ENCODE data around the gene CHCHD3.

The CHCHD3 gene

DNA sequence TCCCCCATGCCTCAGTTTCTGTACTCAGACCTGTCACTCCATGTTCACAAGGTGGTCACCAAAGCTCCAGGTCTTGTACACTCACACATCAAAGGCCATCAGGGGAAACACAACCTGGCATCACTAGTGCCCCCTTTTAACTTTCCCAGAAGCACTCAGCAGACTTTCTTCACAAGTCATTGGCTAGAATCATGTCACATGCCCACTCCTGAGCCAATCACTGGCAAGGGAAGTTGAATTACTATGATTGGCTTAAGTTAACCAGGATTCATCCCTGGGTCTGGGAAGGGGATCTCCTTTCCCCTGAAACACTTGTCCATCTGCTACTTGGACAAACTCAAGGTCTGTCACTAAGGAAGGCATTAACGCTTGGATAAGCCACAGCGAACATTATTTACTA lies 311.8 kb downstream of the CHCHD3 start (continued):
- TF ChIP-seq, protein P1, sequence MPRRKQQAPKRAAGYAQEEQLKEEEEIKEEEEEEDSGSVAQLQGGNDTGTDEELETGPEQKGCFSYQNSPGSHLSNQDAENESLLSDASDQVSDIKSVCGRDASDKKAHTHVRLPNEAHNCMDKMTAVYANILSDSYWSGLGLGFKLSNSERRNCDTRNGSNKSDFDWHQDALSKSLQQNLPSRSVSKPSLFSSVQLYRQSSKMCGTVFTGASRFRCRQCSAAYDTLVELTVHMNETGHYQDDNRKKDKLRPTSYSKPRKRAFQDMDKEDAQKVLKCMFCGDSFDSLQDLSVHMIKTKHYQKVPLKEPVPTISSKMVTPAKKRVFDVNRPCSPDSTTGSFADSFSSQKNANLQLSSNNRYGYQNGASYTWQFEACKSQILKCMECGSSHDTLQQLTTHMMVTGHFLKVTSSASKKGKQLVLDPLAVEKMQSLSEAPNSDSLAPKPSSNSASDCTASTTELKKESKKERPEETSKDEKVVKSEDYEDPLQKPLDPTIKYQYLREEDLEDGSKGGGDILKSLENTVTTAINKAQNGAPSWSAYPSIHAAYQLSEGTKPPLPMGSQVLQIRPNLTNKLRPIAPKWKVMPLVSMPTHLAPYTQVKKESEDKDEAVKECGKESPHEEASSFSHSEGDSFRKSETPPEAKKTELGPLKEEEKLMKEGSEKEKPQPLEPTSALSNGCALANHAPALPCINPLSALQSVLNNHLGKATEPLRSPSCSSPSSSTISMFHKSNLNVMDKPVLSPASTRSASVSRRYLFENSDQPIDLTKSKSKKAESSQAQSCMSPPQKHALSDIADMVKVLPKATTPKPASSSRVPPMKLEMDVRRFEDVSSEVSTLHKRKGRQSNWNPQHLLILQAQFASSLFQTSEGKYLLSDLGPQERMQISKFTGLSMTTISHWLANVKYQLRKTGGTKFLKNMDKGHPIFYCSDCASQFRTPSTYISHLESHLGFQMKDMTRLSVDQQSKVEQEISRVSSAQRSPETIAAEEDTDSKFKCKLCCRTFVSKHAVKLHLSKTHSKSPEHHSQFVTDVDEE (CRISPR knock-in tag; IDR thresholded peaks at IDR 0.05), result no peak
- TF ChIP-seq ZFP3 (CRISPR knock-in tag; IDR thresholded peaks at IDR 0.05), result no peak

DNA sequence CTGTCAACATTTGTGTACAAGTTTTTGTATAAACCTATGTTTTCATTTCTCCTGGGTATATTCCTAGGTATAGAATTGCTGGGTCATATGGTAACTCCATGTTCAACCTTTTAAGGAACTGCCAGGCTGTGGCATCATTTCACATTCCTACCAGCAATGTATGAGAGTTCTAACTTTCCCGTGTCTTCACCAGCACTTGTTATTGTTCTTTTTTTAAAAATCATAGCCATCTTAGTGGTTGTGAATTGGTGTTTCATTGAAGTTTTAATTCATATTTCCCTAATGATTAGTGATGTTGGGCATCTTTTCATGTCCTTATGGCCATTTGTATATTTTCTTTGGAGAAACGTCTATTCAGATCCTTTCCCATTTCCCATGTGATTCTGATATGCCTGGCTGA lies 312.6 kb downstream of the CHCHD3 start:
- TF ChIP-seq PPARA (CRISPR knock-in tag; IDR thresholded peaks at IDR 0.05; ENCODE audit: borderline replicate concordance) (no peak), OSR1 (CRISPR knock-in tag; IDR thresholded peaks at IDR 0.05) (no peak)
- TF ChIP-seq, protein P2, sequence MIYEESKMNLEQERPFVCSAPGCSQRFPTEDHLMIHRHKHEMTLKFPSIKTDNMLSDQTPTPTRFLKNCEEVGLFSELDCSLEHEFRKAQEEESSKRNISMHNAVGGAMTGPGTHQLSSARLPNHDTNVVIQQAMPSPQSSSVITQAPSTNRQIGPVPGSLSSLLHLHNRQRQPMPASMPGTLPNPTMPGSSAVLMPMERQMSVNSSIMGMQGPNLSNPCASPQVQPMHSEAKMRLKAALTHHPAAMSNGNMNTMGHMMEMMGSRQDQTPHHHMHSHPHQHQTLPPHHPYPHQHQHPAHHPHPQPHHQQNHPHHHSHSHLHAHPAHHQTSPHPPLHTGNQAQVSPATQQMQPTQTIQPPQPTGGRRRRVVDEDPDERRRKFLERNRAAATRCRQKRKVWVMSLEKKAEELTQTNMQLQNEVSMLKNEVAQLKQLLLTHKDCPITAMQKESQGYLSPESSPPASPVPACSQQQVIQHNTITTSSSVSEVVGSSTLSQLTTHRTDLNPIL (CRISPR knock-in tag; IDR thresholded peaks at IDR 0.05; ENCODE audit: low read depth), result no peak
- no peak for ATAC-seq

DNA sequence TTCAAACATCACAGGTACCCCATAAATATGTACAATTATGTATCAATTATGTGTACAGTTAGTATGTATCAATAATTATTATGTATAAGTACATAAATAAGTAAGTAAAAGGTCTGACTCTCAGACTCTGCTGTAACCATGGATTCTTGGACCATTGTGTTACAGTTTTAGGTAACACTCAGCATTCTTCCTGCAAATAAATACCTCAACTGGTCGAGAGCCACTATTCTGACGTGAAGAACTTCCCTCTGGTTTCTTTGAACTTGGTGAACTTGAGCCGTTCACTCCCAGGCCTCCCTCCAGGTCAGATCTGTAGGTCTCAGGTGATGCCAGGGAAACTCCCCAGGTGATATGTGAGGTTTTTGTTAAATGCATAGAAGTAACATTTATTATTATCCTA lies 313.8 kb downstream of the CHCHD3 start:
- ATAC-seq, result no peak
- TF ChIP-seq ZC3H10 (CRISPR knock-in tag; IDR thresholded peaks at IDR 0.05) (no peak), CSDC2 (CRISPR knock-in tag; IDR thresholded peaks at IDR 0.05) (no peak), OSR1 (CRISPR knock-in tag; IDR thresholded peaks at IDR 0.05) (no peak), RARB (CRISPR knock-in tag; IDR thresholded peaks at IDR 0.05) (no peak), ZNF8 (CRISPR knock-in tag; IDR thresholded peaks at IDR 0.05) (no peak), PPARA (CRISPR knock-in tag; IDR thresholded peaks at IDR 0.05; ENCODE audit: borderline replicate concordance) (no peak), GLIS3 (CRISPR knock-in tag; IDR thresholded peaks at IDR 0.05) (no peak), ZFP3 (CRISPR knock-in tag; IDR thresholded peaks at IDR 0.05) (no peak), ZNF70 (CRISPR knock-in tag; IDR thresholded peaks at IDR 0.05) (no peak), ESRRG (CRISPR knock-in tag; IDR thresholded peaks at IDR 0.05) (no peak), TCF4 (CRISPR knock-in tag; IDR thresholded peaks at IDR 0.05; ENCODE audit: borderline replicate concordance) (no peak)
- TF ChIP-seq, protein P3, sequence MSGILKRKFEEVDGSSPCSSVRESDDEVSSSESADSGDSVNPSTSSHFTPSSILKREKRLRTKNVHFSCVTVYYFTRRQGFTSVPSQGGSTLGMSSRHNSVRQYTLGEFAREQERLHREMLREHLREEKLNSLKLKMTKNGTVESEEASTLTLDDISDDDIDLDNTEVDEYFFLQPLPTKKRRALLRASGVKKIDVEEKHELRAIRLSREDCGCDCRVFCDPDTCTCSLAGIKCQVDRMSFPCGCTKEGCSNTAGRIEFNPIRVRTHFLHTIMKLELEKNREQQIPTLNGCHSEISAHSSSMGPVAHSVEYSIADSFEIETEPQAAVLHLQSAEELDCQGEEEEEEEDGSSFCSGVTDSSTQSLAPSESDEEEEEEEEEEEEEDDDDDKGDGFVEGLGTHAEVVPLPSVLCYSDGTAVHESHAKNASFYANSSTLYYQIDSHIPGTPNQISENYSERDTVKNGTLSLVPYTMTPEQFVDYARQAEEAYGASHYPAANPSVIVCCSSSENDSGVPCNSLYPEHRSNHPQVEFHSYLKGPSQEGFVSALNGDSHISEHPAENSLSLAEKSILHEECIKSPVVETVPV (CRISPR knock-in tag; IDR thresholded peaks at IDR 0.05), result no peak

DNA sequence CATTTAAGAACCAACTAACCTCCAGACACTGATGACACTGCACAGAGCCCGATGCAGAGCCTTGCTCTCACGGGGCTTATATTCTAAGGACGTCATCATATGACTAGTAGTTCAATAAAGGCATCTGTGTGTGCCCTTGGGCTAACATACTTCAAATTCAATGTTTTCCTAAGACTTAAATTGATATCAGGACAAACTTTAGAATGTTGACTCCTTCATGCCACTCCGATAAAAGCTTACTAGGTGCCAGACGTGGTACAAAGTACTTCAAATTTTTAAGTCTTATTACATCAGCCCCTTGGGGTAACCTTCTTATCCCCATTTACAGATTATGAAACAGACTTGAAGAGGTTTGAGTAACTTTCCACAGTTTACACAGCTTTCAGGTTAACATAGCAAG lies 314.5 kb downstream of the CHCHD3 start:
- ATAC-seq, result no peak
- TF ChIP-seq CSDC2 (CRISPR knock-in tag; IDR thresholded peaks at IDR 0.05) (no peak), ZNF8 (CRISPR knock-in tag; IDR thresholded peaks at IDR 0.05) (no peak), RARB (CRISPR knock-in tag; IDR thresholded peaks at IDR 0.05) (no peak), BACH2 (CRISPR knock-in tag; IDR thresholded peaks at IDR 0.05; ENCODE audit: borderline replicate concordance) (no peak), ISL1 (CRISPR knock-in tag; IDR thresholded peaks at IDR 0.05) (no peak), OSR1 (CRISPR knock-in tag; IDR thresholded peaks at IDR 0.05) (no peak)
- TF ChIP-seq, protein P4, sequence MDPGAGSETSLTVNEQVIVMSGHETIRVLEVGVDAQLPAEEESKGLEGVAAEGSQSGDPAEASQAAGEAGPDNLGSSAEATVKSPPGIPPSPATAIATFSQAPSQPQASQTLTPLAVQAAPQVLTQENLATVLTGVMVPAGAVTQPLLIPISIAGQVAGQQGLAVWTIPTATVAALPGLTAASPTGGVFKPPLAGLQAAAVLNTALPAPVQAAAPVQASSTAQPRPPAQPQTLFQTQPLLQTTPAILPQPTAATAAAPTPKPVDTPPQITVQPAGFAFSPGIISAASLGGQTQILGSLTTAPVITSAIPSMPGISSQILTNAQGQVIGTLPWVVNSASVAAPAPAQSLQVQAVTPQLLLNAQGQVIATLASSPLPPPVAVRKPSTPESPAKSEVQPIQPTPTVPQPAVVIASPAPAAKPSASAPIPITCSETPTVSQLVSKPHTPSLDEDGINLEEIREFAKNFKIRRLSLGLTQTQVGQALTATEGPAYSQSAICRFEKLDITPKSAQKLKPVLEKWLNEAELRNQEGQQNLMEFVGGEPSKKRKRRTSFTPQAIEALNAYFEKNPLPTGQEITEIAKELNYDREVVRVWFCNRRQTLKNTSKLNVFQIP (CRISPR knock-in tag; IDR thresholded peaks at IDR 0.05; ENCODE audit: borderline replicate concordance, low read depth), result no peak

DNA sequence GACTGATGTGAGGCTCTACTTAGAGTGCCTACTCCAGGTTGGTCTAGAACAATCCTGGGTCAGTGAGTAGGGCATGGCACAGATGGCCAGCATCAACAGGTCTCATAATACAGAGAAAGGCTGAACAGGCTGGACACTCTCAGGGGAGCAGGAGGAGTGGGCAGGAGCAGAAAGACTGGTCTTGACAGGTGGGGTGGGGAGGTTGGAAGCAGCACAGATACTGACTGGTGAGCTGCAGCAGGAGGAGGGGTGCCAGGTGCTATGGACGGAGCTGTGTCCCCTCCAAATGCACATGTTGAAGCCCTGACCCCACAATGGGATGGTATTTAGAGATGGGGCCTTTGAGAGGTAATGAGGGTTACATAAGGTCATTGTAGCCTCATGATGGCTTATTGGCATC lies 315.2 kb downstream of the CHCHD3 start:
- no peak for ATAC-seq

More for the DNA sequence above, 315.2 kb downstream of the CHCHD3 start:
- no peak for TF ChIP-seq ESRRG (CRISPR knock-in tag; IDR thresholded peaks at IDR 0.05)
- TF ChIP-seq GLIS3 (CRISPR knock-in tag; IDR thresholded peaks at IDR 0.05), result no peak
- no peak for TF ChIP-seq OSR1 (CRISPR knock-in tag; IDR thresholded peaks at IDR 0.05)
- TF ChIP-seq, protein P4 (CRISPR knock-in tag; IDR thresholded peaks at IDR 0.05; ENCODE audit: borderline replicate concordance, low read depth), result no peak
- no peak for TF ChIP-seq ZFP30 (CRISPR knock-in tag; IDR thresholded peaks at IDR 0.05)
- no peak for TF ChIP-seq ZNF565 (CRISPR knock-in tag; conservative IDR thresholded peaks at IDR 0.05; ENCODE audit: low read depth)
- no peak for TF ChIP-seq TOX (CRISPR knock-in tag; IDR thresholded peaks at IDR 0.05; ENCODE audit: borderline replicate concordance)
- TF ChIP-seq, protein P1 (CRISPR knock-in tag; IDR thresholded peaks at IDR 0.05), result no peak
- no peak for TF ChIP-seq ISL1 (CRISPR knock-in tag; IDR thresholded peaks at IDR 0.05)
- no peak for TF ChIP-seq ARNTL (CRISPR knock-in tag; IDR thresholded peaks at IDR 0.05; ENCODE audit: borderline replicate concordance, low read depth)
- no peak for TF ChIP-seq SNAI2 (CRISPR knock-in tag; IDR thresholded peaks at IDR 0.05)

Data from SK-N-SH treated with all-trans-retinoic acid at 6 μM for 48 hours (cell line).